GM06990 (cell line): ENCODE measurements around the gene PMM2.

ENCODE experiments used
- DNase-seq: peaks from one replicate; pipeline ENCODE4 v3.0.0-alpha.2; 2011; ENCODE audit not compliant: insufficient read length; ENCODE audit errors: extremely low read depth
- H3K27me3 ChIP-seq: replicated peaks from 2 replicates; pipeline ENCODE4 v1.6.0; 2011; ENCODE audit warnings: low read length; ENCODE audit not compliant: control insufficient read depth, insufficient read depth
- H3K36me3 ChIP-seq: 2 replicates; pipeline ENCODE4 v1.5.1; 2011; ENCODE audit warnings: low read length; ENCODE audit not compliant: control insufficient read depth, insufficient read depth
- H3K4me3 ChIP-seq: replicated peaks from 2 replicates; pipeline ENCODE4 v1.5.1; 2011; ENCODE audit warnings: low read depth, mild to moderate bottlenecking, control low read depth, low read length
- TF ChIP-seq, protein P1 (sequence below): IDR thresholded peaks from 2 replicates; pipeline ENCODE4 v1.5.1; 2011; ENCODE audit warnings: low read length, control low read depth, mild to moderate bottlenecking, inconsistent platforms; ENCODE audit not compliant: insufficient read depth, poor library complexity, severe bottlenecking

Gene PMM2

DNA sequence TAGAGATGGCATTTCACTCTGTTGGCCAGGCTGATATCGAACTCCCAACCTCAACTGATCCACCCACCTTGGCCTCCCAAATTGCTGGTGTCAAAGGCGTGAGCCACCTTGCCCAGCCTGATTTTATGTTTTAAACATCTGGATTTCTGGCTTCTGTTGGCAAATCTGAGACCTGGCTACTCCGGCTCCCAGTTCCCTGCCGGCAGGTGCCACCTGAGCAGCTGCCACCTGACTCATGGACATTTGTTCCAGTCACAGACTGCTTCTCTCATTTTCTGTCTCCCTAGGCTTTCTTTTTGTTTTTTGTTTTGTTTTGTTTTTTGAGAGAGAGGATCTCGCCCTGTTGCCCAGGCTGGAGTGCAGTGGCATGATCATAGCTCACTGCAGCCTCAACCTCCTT is 9.6 kb downstream of the PMM2 start:
- Histone ChIP-seq H3K27me3 (no peaks in the 10 kb centered on the region), H3K36me3 (peaks cover 30% of the 10 kb centered on the region), H3K4me3 (no peak overlapping the region)
- DNase-seq: no peak
- TF ChIP-seq, protein P1, sequence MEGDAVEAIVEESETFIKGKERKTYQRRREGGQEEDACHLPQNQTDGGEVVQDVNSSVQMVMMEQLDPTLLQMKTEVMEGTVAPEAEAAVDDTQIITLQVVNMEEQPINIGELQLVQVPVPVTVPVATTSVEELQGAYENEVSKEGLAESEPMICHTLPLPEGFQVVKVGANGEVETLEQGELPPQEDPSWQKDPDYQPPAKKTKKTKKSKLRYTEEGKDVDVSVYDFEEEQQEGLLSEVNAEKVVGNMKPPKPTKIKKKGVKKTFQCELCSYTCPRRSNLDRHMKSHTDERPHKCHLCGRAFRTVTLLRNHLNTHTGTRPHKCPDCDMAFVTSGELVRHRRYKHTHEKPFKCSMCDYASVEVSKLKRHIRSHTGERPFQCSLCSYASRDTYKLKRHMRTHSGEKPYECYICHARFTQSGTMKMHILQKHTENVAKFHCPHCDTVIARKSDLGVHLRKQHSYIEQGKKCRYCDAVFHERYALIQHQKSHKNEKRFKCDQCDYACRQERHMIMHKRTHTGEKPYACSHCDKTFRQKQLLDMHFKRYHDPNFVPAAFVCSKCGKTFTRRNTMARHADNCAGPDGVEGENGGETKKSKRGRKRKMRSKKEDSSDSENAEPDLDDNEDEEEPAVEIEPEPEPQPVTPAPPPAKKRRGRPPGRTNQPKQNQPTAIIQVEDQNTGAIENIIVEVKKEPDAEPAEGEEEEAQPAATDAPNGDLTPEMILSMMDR: no peak

DNA sequence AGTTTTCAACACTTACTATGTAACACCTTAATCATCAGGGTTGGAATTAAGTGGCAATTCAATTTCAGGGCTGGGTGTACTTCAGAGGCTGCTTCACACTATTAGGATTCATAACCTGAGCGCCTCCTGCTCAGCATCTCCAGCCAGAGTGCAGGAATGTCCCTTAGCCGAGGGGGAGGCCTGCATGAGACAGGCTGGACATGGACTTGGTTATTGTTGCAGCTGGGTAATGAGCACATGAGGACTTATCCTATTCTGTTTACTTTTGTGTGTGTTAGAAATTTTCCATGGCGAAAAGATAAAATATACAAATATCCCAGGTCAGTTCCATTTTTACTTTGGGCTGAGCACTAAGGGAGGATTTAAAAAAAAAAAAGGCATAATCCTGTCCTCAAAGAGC is 10.4 kb downstream of the PMM2 start:
- no peak overlapping the region for H3K4me3 ChIP-seq
- H3K36me3 ChIP-seq: peaks cover 32% of the 10 kb centered on the region
- DNase-seq: no peak
- H3K27me3 ChIP-seq: no peaks in the 10 kb centered on the region
- TF ChIP-seq, protein P1: no peak

DNA sequence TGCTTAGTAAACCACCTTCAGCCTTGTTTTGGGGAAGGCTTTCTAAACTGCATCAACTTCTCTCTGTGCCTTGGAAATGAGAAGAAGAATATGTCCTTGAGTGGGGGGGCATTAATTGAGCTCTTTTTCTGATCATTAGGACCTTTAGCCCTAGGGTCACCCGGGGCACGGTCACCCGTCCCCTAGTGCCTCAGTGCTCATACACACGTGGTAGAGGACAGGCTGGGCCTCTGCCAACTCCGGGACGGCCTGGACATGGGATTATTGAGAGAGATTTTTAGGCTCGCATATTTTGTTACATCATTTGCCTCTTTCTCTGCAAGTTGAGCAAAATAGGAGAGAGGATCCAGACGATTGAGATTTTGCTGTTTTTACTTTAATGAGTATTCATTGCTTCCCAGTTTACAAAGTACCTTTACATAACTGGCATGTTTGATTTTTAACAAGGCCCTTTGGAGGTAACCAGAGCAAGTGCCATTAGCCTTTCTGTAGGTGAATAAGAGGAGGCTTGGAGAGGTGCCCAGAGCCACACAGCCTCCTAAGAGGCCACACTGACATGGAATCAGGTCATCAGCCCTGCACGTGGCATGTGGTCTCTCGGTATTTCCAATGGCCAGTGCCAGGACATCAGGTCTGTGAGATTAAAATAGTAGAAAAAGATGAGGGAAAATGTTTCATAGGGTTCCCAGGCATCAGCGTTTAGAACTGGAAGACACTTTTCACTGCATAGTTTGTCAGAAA is 11.1 kb downstream of the PMM2 start:
- TF ChIP-seq, protein P1: no peak
- Histone ChIP-seq H3K27me3 (no peaks in the 10 kb centered on the region), H3K4me3 (no peak overlapping the region), H3K36me3 (peaks cover 35% of the 10 kb centered on the region)
- DNase-seq: no peak

DNA sequence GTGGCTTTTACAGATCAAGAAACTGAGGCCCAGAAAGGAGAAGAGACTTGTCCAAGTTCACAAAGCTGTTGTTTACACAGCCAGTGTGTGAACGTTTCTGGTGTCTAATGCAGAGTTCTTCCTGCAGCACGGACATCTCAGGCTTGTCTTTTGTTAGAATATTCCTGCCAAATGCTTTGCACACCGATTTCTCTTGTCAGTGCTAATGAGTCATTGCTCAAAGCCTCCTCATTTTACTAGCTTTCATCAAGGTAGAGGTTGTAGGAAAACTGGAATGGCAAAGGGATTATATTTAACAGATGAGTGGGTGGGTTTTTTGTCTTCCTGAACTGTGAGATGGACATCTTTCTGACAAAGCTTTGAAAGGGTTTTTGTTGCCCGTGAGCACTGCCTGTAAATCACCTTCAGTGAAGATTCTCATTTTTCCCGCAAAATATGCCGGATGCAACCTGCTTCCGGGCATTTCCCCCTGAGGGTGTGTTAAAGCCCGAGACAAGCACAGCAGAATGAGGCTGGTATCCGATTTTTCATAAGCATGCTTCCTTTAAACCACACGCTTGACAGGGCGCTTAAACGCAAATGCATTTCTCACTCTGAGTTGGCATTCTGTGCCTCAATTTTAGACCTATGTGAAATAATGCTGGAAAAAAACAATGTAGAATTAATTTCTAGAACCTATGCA is 14.7 kb downstream of the PMM2 start:
- no peak for DNase-seq
- Histone ChIP-seq H3K27me3 (no peaks in the 10 kb centered on the region), H3K36me3 (peaks cover 31% of the 10 kb centered on the region), H3K4me3 (no peak overlapping the region)
- TF ChIP-seq, protein P1: no peak

DNA sequence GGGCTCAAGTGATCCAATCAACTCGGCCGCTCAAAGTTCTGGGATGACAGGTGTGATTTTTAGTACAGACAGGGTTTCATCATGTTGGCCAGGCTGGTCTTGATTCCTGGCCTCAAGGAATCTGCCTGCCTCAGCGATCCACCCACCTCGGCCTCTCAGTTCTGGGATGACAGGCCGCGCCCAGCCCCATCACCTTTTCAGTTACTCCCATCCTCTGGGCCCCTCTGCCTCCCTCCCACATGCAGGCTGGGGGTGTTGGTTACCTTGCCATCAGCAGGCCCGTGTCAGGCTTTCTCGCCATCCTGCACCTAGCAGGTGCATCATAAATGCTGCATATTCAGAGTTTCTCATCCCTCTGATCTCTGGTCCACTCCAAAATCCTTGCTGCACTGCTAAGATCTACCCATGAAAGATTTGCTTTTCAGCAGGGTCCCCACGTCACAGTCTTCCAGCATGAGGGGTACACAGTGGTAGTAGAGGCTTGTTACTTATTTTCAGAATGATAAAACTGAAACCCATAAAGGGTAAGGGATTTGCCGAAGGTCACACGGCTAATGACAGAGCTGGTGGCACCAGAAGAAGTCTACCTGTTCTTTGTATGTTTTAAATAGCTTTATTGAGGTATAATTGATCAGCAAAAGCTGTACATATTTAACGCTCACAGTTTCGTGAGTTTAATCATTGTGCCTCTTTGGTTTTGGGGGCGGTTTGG is 16.6 kb downstream of the PMM2 start:
- Histone ChIP-seq H3K27me3 (no peaks in the 10 kb centered on the region), H3K36me3 (peaks cover 28% of the 10 kb centered on the region), H3K4me3 (no peak overlapping the region)
- TF ChIP-seq, protein P1: no peak
- no peak for DNase-seq
